Fibroblast of pulmonary artery (primary cell): Measurements from ENCODE around the gene ARPC5L.
A peak's percentile ranks its signal among the peaks of the same experiment; 100 is the strongest.

Experiments
- DNase-seq: peaks from one replicate; pipeline ENCODE4 v3.0.0-alpha.2; 2010; ENCODE audit warnings: low read depth
- H3K4me3 ChIP-seq: replicated peaks from 2 replicates; pipeline ENCODE4 v1.5.1; 2011; ENCODE audit warnings: low read depth, mild to moderate bottlenecking, control low read depth, low read length, moderate library complexity
- CTCF ChIP-seq: IDR thresholded peaks from 2 replicates; pipeline ENCODE4 v1.5.1; 2011; ENCODE audit warnings: mild to moderate bottlenecking, control low read depth, low read length, inconsistent platforms; ENCODE audit errors: missing control alignments

ARPC5L gene

GRCh38 chr9:124861342-124862229, at the start of gene ARPC5L, which contains the start of gene RPL35:
Gene ARPC5L, plus strand, starts transcription at chr9:124862130. Its CDS starts 7,161 bp downstream, at chr9:124869291.
Gene RPL35, minus strand, starts transcription at chr9:124861957. Its CDS starts 45 bp downstream, at chr9:124861912.
- H3K4me3 ChIP-seq: peak within 1 kb of the TSS; percentile 85
- peak; percentile 92 for DNase-seq
- TF ChIP-seq CTCF: peak; percentile 9

- peak; percentile 75 for DNase-seq
- no peak for TF ChIP-seq CTCF
Observed at GRCh38 chr9:124812441-124812876, 49.5 kb upstream of the ARPC5L start.

GRCh38 chr9:124813041-124813440, 48.9 kb upstream of the ARPC5L start:
- TF ChIP-seq CTCF: no peak
- DNase-seq: no peak
- H3K4me3 ChIP-seq: no peak overlapping the region

More at GRCh38 chr9:124812441-124812876, 49.5 kb upstream of the ARPC5L start:
- H3K4me3 ChIP-seq: no peak overlapping the region

- DNase-seq: no peak
- TF ChIP-seq CTCF: no peak
- no peak overlapping the region for H3K4me3 ChIP-seq
Observed at GRCh38 chr9:124813501-124814163, 48.3 kb upstream of the ARPC5L start.

GRCh38 chr9:124814164-124814535, 47.8 kb upstream of the ARPC5L start:
- no peak for DNase-seq
- H3K4me3 ChIP-seq: no peak overlapping the region
- no peak for TF ChIP-seq CTCF

- no peak overlapping the region for H3K4me3 ChIP-seq
- no peak for DNase-seq
- no peak for TF ChIP-seq CTCF
Observed at GRCh38 chr9:124815601-124816000, 46.3 kb upstream of the ARPC5L start.
